COLO829 (cell line): ENCODE results near the gene ALPL.
A peak's percentile ranks its signal among the peaks of the same experiment; 100 is the strongest.

ENCODE experiments used
- DNase-seq: peaks from one replicate; pipeline ENCODE4 v3.0.0; 2012; ENCODE audit warnings: low spot score

The ALPL gene

GRCh38 chr1:21598904-21599303 lies 89.7 kb downstream of the ALPL start:
- no peak for DNase-seq

- no peak for DNase-seq
Observed at GRCh38 chr1:21599402-21599801, 90.2 kb downstream of the ALPL start.

- no peak for DNase-seq
Observed at GRCh38 chr1:21601278-21602048, 92.2 kb downstream of the ALPL start.

- DNase-seq: no peak
Observed at GRCh38 chr1:21603177-21604138, 94.2 kb downstream of the ALPL start.

- no peak for DNase-seq
Observed at GRCh38 chr1:21604208-21604957, 95.2 kb downstream of the ALPL start.

- DNase-seq: no peak
Observed at GRCh38 chr1:21605012-21605715, 95.9 kb downstream of the ALPL start.

- no peak for DNase-seq
Observed at GRCh38 chr1:21605964-21606705, 96.9 kb downstream of the ALPL start.

GRCh38 chr1:21607549-21608529 lies 98.6 kb downstream of the ALPL start:
- peak; percentile 100 for DNase-seq

- DNase-seq: no peak
Observed at GRCh38 chr1:21608798-21609197, 99.6 kb downstream of the ALPL start.

- DNase-seq: no peak
Observed at GRCh38 chr1:21610027-21610426, 100.8 kb downstream of the ALPL start.

GRCh38 chr1:21610989-21611785 lies 102.0 kb downstream of the ALPL start:
- DNase-seq: no peak

GRCh38 chr1:21612057-21612456 lies 102.8 kb downstream of the ALPL start:
- no peak for DNase-seq

GRCh38 chr1:21613072-21613867 lies 104.0 kb downstream of the ALPL start:
- no peak for DNase-seq

- no peak for DNase-seq
Observed at GRCh38 chr1:21614419-21615115, 105.3 kb downstream of the ALPL start.

GRCh38 chr1:21616372-21616771 lies 107.1 kb downstream of the ALPL start:
- no peak for DNase-seq

GRCh38 chr1:21617126-21617738 lies 108.0 kb downstream of the ALPL start:
- DNase-seq: no peak

GRCh38 chr1:21618059-21618458 lies 108.8 kb downstream of the ALPL start:
- no peak for DNase-seq
